Measurements from ENCODE around the gene ZNF90.
"Not testable (repeated sequence)": the region's sequence is repeated elsewhere in the genome, so short reads cannot be mapped to it uniquely, and the experiment has no call there.

The ZNF90 gene

GRCh38 chr19:20072936-20073335, 4.9 kb upstream of the ZNF90 start:
- H3K4me3 ChIP-seq (ENCODE audit: low read length) = no peak overlapping the region
- no peak overlapping the region for H3K27ac ChIP-seq (ENCODE audit: low read length)
- no peaks in the 10 kb centered on the region for H4K20me1 ChIP-seq (ENCODE audit: insufficient read depth, low read length)
- no peaks in the 10 kb centered on the region for H3K36me3 ChIP-seq (replicated peaks; ENCODE audit: low read depth, low read length)
- H3K79me2 ChIP-seq (ENCODE audit: low read length) = peaks cover 1% of the 10 kb centered on the region
- H3K9me3 ChIP-seq (ENCODE audit: insufficient read depth, low read length) = 0 out of 2 replicates have a peak, but pooled peaks cover 3% of the 10 kb centered on the region
- H3K9ac ChIP-seq (ENCODE audit: low read length) = no peak overlapping the region
- no peak for TF ChIP-seq CTCF (IDR thresholded peaks at IDR 0.05; ENCODE audit: low read depth, low read length)
- TF ChIP-seq EZH2phosphoT487 (IDR thresholded peaks at IDR 0.05; ENCODE audit: low read depth) = no peak
- H3K4me2 ChIP-seq (ENCODE audit: low read length) = no peak overlapping the region
- no peaks in the 10 kb centered on the region for H3K4me1 ChIP-seq (ENCODE audit: low read length)
- H3K27me3 ChIP-seq (ENCODE audit: low read depth, low read length) = no peaks in the 10 kb centered on the region
- H2AFZ ChIP-seq (ENCODE audit: low read depth, low read length) = no peak overlapping the region

GRCh38 chr19:20078581-20079031, 806 bp downstream of the ZNF90 start:
- Histone ChIP-seq H4K20me1 (ENCODE audit: insufficient read depth, low read length) (no peaks in the 10 kb centered on the region), H2AFZ (ENCODE audit: low read depth, low read length) (0 out of 2 replicates have a peak overlapping the region, but pooled peaks have one; percentile 25), H3K27me3 (ENCODE audit: low read depth, low read length) (no peaks in the 10 kb centered on the region), H3K79me2 (ENCODE audit: low read length) (peaks cover 50% of the 10 kb centered on the region), H3K9ac (ENCODE audit: low read length) (peak overlapping the region; percentile 61), H3K4me3 (ENCODE audit: low read length) (peak overlapping the region; percentile 80), H3K9me3 (ENCODE audit: insufficient read depth, low read length) (peaks cover 3% of the 10 kb centered on the region; the same call in 1 of the 2 replicates), H3K4me1 (ENCODE audit: low read length) (no peaks in the 10 kb centered on the region), H3K36me3 (replicated peaks; ENCODE audit: low read depth, low read length) (peaks cover 18% of the 10 kb centered on the region), H3K27ac (ENCODE audit: low read length) (peak overlapping the region; percentile 52; the same call in 1 of the 2 replicates), H3K4me2 (ENCODE audit: low read length) (peak overlapping the region; percentile 63)
- TF ChIP-seq EZH2phosphoT487 (IDR thresholded peaks at IDR 0.05; ENCODE audit: low read depth) (no peak), CTCF (IDR thresholded peaks at IDR 0.05; ENCODE audit: low read depth, low read length) (no peak)

GRCh38 chr19:20079476-20079875, 1.7 kb downstream of the ZNF90 start:
- Histone ChIP-seq H3K36me3 (replicated peaks; ENCODE audit: low read depth, low read length) (peaks cover 20% of the 10 kb centered on the region), H3K4me2 (ENCODE audit: low read length) (no peak overlapping the region), H3K4me3 (ENCODE audit: low read length) (no peak overlapping the region), H3K9me3 (ENCODE audit: insufficient read depth, low read length) (peaks cover 4% of the 10 kb centered on the region; the same call in 1 of the 2 replicates), H3K27ac (ENCODE audit: low read length) (no peak overlapping the region), H3K79me2 (ENCODE audit: low read length) (peaks cover 59% of the 10 kb centered on the region), H4K20me1 (ENCODE audit: insufficient read depth, low read length) (no peaks in the 10 kb centered on the region), H2AFZ (ENCODE audit: low read depth, low read length) (no peak overlapping the region), H3K4me1 (ENCODE audit: low read length) (no peaks in the 10 kb centered on the region), H3K27me3 (ENCODE audit: low read depth, low read length) (no peaks in the 10 kb centered on the region), H3K9ac (ENCODE audit: low read length) (no peak overlapping the region)
- TF ChIP-seq EZH2phosphoT487 (IDR thresholded peaks at IDR 0.05; ENCODE audit: low read depth) = no peak

GRCh38 chr19:20080656-20081055, 2.9 kb downstream of the ZNF90 start:
- TF ChIP-seq EZH2phosphoT487 (IDR thresholded peaks at IDR 0.05; ENCODE audit: low read depth) = no peak
- TF ChIP-seq CTCF (IDR thresholded peaks at IDR 0.05; ENCODE audit: low read depth, low read length) = no peak
- H3K4me2 ChIP-seq (ENCODE audit: low read length) = no peak overlapping the region

GRCh38 chr19:20082232-20082833, 4.5 kb downstream of the ZNF90 start:
- not testable (repeated sequence) for H3K9ac ChIP-seq (ENCODE audit: low read length); H3K4me2 ChIP-seq (ENCODE audit: low read length)
- peaks cover 81% of the 10 kb centered on the region for H3K79me2 ChIP-seq (ENCODE audit: low read length)

More at GRCh38 chr19:20080656-20081055, 2.9 kb downstream of the ZNF90 start:
- Histone ChIP-seq H3K9me3 (ENCODE audit: insufficient read depth, low read length) (peaks cover 4% of the 10 kb centered on the region; the same call in 1 of the 2 replicates), H3K36me3 (replicated peaks; ENCODE audit: low read depth, low read length) (peaks cover 23% of the 10 kb centered on the region), H2AFZ (ENCODE audit: low read depth, low read length) (no peak overlapping the region), H3K79me2 (ENCODE audit: low read length) (peaks cover 71% of the 10 kb centered on the region), H3K27me3 (ENCODE audit: low read depth, low read length) (no peaks in the 10 kb centered on the region), H3K4me1 (ENCODE audit: low read length) (no peaks in the 10 kb centered on the region), H4K20me1 (ENCODE audit: insufficient read depth, low read length) (no peaks in the 10 kb centered on the region), H3K4me3 (ENCODE audit: low read length) (no peak overlapping the region), H3K27ac (ENCODE audit: low read length) (no peak overlapping the region), H3K9ac (ENCODE audit: low read length) (no peak overlapping the region)

GRCh38 chr19:20082876-20083275, 5.1 kb downstream of the ZNF90 start:
- Histone ChIP-seq H3K79me2 (ENCODE audit: low read length) (peaks cover 86% of the 10 kb centered on the region), H3K36me3 (replicated peaks; ENCODE audit: low read depth, low read length) (peaks cover 33% of the 10 kb centered on the region)
- H3K4me1 ChIP-seq (ENCODE audit: low read length); H3K27me3 ChIP-seq (ENCODE audit: low read depth, low read length); H3K9ac ChIP-seq (ENCODE audit: low read length); H3K9me3 ChIP-seq (ENCODE audit: insufficient read depth, low read length); H3K4me3 ChIP-seq (ENCODE audit: low read length); H3K27ac ChIP-seq (ENCODE audit: low read length); H3K4me2 ChIP-seq (ENCODE audit: low read length); H4K20me1 ChIP-seq (ENCODE audit: insufficient read depth, low read length); H2AFZ ChIP-seq (ENCODE audit: low read depth, low read length): not testable (repeated sequence)

More at GRCh38 chr19:20082232-20082833, 4.5 kb downstream of the ZNF90 start:
- H3K4me3 ChIP-seq (ENCODE audit: low read length); H3K27ac ChIP-seq (ENCODE audit: low read length); H2AFZ ChIP-seq (ENCODE audit: low read depth, low read length); H4K20me1 ChIP-seq (ENCODE audit: insufficient read depth, low read length); H3K27me3 ChIP-seq (ENCODE audit: low read depth, low read length); H3K4me1 ChIP-seq (ENCODE audit: low read length); H3K9me3 ChIP-seq (ENCODE audit: insufficient read depth, low read length): not testable (repeated sequence)
- peaks cover 30% of the 10 kb centered on the region for H3K36me3 ChIP-seq (replicated peaks; ENCODE audit: low read depth, low read length)
